HG03460 (cell line): ENCODE measurements around the gene PCDHB10.

Experiments used
- ATAC-seq: cut with Tn5 transposase; IDR thresholded peaks from one replicate; pipeline ENCODE4 v1.9.1; 2021; ENCODE audit not compliant: unreplicated experiment

The PCDHB10 gene

DNA sequence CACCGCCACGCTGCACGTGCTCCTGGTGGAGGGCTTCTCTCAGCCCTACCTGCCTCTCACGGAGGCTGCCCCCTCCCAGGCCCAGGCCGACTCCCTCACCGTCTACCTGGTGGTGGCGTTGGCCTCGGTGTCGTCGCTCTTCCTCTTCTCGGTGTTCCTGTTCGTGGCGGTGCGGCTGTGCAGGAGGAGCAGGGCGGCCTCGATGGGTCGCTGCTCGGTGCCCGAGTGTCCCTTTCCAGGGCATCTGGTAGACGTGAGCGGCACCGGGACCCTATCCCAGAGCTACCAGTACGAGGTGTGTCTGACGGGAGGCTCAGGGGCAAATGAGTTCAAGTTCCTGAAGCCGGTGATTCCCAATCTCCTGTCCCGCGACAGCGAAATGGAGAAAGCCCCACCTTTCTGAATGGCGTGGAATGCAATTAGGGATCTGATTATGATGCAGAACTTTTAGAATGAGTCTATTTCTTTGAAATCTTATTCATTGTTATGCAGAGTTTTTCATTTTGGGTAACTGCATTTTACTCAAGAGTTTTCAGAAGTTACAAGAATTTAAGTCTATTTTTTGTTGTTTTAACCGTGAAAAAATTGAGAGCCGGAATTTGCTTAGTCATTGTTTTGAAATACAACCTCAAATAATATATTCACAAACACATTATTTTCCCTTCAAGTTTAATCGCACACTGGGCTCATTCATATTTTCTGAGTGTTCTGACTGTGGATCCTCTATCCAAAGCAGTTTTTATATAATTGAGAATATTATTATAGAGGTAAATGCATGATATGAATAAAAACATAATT is 44.6 kb downstream of the PCDHB10 start:
- no peak for ATAC-seq

DNA sequence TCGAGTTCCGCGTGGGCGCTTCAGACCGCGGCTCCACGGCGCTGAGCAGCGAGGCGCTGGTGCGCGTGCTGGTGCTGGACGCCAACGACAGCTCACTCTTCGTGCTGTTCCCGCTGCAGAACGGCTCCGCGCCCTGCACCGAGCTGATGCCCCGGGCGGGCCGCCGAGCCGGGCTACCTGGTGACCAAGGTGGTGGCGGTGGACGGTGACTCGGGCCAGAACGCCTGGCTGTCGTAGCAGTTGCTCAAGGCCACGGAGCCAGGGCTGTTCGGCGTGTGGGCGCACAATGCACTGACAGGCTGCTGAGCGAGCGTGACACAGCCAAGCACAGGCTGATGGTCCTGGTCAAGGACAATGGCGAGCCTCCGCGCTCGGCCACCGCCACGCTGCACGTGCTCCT is 49.3 kb downstream of the PCDHB10 start:
- ATAC-seq = no peak
